GM18526 (cell line): Measurements from ENCODE around the gene APOC1.
"Not testable (repeated sequence)": the region's sequence is repeated elsewhere in the genome, so short reads cannot be mapped to it uniquely, and the experiment has no call there.

ENCODE experiments used
- POLR2A ChIP-seq: IDR thresholded peaks from 3 replicates; pipeline ENCODE4 v1.6.1; 2011; ENCODE audit not compliant: insufficient read length; ENCODE audit errors: extremely low read depth

APOC1 gene

GRCh38 chr19:44914433-44915206 is at the start of gene APOC1:
Gene APOC1 (plus strand): TSS chr19:44914608. CDS start chr19:44914892, 284 bp downstream.
- TF ChIP-seq POLR2A: not testable (repeated sequence)

GRCh38 chr19:44865196-44865767 is 49.1 kb upstream of the APOC1 start:
- no peak for TF ChIP-seq POLR2A

- no peak for TF ChIP-seq POLR2A
Observed at GRCh38 chr19:44866664-44867063, 47.7 kb upstream of the APOC1 start.

- no peak for TF ChIP-seq POLR2A
Observed at GRCh38 chr19:44867578-44867977, 46.8 kb upstream of the APOC1 start.

GRCh38 chr19:44869733-44870470 is 44.5 kb upstream of the APOC1 start:
- no peak for TF ChIP-seq POLR2A

GRCh38 chr19:44871809-44872208 is 42.6 kb upstream of the APOC1 start:
- TF ChIP-seq POLR2A: no peak

- no peak for TF ChIP-seq POLR2A
Observed at GRCh38 chr19:44872661-44873060, 41.7 kb upstream of the APOC1 start.

GRCh38 chr19:44874317-44874716 is 40.1 kb upstream of the APOC1 start:
- no peak for TF ChIP-seq POLR2A

- TF ChIP-seq POLR2A: no peak
Observed at GRCh38 chr19:44875666-44876451, 38.5 kb upstream of the APOC1 start.

GRCh38 chr19:44876930-44877535 is 37.4 kb upstream of the APOC1 start:
- no peak for TF ChIP-seq POLR2A

GRCh38 chr19:44878120-44878865 is 36.1 kb upstream of the APOC1 start:
- TF ChIP-seq POLR2A: no peak

GRCh38 chr19:44879309-44880065 is 34.9 kb upstream of the APOC1 start:
- no peak for TF ChIP-seq POLR2A

GRCh38 chr19:44882063-44882462 is 32.3 kb upstream of the APOC1 start:
- no peak for TF ChIP-seq POLR2A
